HFFc6 (cell line): ENCODE measurements around the gene FOXQ1. TPM values are rescaled to one million over a fixed set of nuclear protein-coding genes. Genes with fewer than 3 reads are reported as not detected.

ENCODE experiments used
- DNase-seq: peaks from one replicate; pipeline ENCODE4 v3.0.0-alpha.2; 2018
- H3K27ac Mint-ChIP-seq: 2 replicates; pipeline ENCODE4 v1.8.0; 2020; ENCODE audit warnings: mild to moderate bottlenecking, mixed read lengths
- H3K27me3 Mint-ChIP-seq: 2 replicates; pipeline ENCODE4 v1.8.0; 2021; ENCODE audit warnings: mild to moderate bottlenecking, moderate library complexity, mixed read lengths; ENCODE audit not compliant: insufficient read depth
- H3K36me3 Mint-ChIP-seq: 2 replicates; pipeline ENCODE4 v1.8.0; 2021; ENCODE audit warnings: low read depth, mixed read lengths
- H3K4me1 Mint-ChIP-seq: 2 replicates; pipeline ENCODE4 v1.8.0; 2020; ENCODE audit warnings: low read depth, mixed read lengths
- H3K4me3 Mint-ChIP-seq: 2 replicates; pipeline ENCODE4 v1.8.0; 2020; ENCODE audit warnings: mild to moderate bottlenecking, moderate library complexity, mixed read lengths
- H3K9me3 Mint-ChIP-seq: 2 replicates; pipeline ENCODE4 v1.8.0; 2020; ENCODE audit warnings: mild to moderate bottlenecking, mixed read lengths
- total RNA-seq, 6 experiments: library from RNA; stranded (reverse); fragmentation: NEBNext Ultra II Directional; extraction: Animal tissue kit (Norgen Biotek cat#: 25700); gene quantifications; 2 replicates in 1 of 6; 3 replicates in 5 of 6; pipeline ENCODE4 v1.2.3, GENCODE V29; 2021
- TF ChIP-seq, protein P1 (sequence below): fragments of 200-600 bp; sonication (generic); IDR thresholded peaks from 2 replicates; pipeline ENCODE4 v1.5.0; 2021; ENCODE audit warnings: antibody characterized with exemption, mild to moderate bottlenecking

Gene FOXQ1
- total RNA-seq, 6 experiments from 2014 or later = 0.74 to 3.2 (median 2.7) TPM

DNA sequence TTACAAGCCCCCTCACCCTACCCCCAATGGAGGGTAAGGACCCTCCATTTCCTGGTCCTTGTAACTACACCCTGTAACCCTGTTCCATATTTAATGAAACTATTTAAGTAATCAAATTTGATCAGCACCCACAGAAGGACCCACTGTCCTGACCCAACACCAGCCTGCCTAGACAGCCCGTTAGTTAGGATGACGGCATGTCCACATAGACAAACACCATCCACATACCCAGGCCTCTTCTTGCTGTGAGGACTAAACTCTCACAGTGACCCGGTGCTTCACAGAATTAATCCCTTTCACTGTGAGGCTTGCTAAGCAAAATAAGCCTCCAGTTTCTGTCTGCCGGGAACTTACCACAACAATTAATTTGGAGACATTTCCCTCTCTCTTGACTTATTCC lies 32.8 kb upstream of the FOXQ1 start:
- peaks cover 7% of the 10 kb centered on the region for H3K27me3 Mint-ChIP-seq
- no peak overlapping the region for H3K27ac Mint-ChIP-seq
- H3K4me1 Mint-ChIP-seq = no peaks in the 10 kb centered on the region

DNA sequence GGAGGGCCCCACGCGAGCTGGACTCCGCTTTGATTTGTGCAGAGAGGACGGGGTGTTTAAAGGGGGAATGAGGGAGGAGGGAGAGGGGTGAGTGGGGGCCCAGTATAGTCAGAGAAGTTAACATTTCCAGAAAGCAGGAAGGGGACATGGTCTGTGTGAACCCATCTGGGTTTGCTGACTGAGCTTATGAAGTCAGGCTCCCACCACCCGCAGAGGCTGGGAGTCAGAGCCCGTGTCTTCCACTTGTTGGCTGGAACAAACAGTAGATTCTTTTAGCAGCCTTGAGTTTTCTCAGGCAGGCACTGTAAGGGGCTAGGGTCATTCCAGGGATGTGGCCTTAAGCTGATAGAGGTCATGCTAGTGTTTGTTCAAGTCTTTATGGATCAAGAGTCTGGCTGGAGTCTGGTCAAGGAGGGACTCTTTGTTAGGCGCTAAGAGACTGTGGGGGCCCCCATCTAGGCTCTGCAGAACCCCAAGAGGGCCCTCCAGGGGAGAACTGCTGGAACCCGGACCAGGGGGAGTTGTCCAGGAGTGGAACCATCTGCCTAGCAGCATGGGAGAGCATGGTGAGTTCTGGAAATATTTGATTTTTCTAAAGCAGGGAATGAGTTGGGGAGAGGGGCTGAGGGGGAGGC lies 31.1 kb upstream of the FOXQ1 start:
- DNase-seq = no peak
- H3K4me3 Mint-ChIP-seq = no peak overlapping the region
- no peaks in the 10 kb centered on the region for H3K36me3 Mint-ChIP-seq
- peaks cover 13% of the 10 kb centered on the region for H3K4me1 Mint-ChIP-seq
- no peaks in the 10 kb centered on the region for H3K9me3 Mint-ChIP-seq
- TF ChIP-seq, protein P1, sequence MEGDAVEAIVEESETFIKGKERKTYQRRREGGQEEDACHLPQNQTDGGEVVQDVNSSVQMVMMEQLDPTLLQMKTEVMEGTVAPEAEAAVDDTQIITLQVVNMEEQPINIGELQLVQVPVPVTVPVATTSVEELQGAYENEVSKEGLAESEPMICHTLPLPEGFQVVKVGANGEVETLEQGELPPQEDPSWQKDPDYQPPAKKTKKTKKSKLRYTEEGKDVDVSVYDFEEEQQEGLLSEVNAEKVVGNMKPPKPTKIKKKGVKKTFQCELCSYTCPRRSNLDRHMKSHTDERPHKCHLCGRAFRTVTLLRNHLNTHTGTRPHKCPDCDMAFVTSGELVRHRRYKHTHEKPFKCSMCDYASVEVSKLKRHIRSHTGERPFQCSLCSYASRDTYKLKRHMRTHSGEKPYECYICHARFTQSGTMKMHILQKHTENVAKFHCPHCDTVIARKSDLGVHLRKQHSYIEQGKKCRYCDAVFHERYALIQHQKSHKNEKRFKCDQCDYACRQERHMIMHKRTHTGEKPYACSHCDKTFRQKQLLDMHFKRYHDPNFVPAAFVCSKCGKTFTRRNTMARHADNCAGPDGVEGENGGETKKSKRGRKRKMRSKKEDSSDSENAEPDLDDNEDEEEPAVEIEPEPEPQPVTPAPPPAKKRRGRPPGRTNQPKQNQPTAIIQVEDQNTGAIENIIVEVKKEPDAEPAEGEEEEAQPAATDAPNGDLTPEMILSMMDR = no peak
- H3K27me3 Mint-ChIP-seq = peaks cover 4% of the 10 kb centered on the region
- H3K27ac Mint-ChIP-seq = no peak overlapping the region

More for the DNA sequence above, 32.8 kb upstream of the FOXQ1 start:
- DNase-seq = no peak
- H3K36me3 Mint-ChIP-seq = peaks cover 5% of the 10 kb centered on the region; the same call in 1 of the 2 replicates
- H3K4me3 Mint-ChIP-seq = no peak overlapping the region
- H3K9me3 Mint-ChIP-seq = no peaks in the 10 kb centered on the region
- TF ChIP-seq, protein P1 = no peak

DNA sequence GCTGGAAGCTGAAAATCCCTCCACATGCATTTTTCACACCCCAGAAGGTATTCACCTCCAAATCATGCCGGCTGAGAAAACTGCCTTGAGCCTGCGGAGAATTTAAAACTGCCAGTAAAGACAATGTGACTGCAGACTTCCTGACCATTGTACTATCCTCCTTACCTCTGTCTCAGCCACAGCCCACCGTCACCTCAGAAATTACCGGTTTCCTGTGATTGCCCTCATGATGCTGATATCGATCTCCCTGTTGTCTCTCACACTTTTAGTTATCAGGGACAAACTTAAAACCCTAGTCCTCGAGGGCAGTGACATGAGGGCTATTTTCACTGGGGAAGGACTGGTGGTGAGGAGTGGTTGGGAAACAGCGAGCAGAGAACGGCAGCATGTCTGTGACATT lies 30.2 kb upstream of the FOXQ1 start:
- peaks cover 23% of the 10 kb centered on the region for H3K4me1 Mint-ChIP-seq
- no peaks in the 10 kb centered on the region for H3K36me3 Mint-ChIP-seq
- H3K27ac Mint-ChIP-seq = no peak overlapping the region
- TF ChIP-seq, protein P1 = no peak
- DNase-seq = no peak
- H3K4me3 Mint-ChIP-seq = no peak overlapping the region
- no peaks in the 10 kb centered on the region for H3K9me3 Mint-ChIP-seq
- peaks cover 1% of the 10 kb centered on the region; the same call in 1 of the 2 replicates for H3K27me3 Mint-ChIP-seq

DNA sequence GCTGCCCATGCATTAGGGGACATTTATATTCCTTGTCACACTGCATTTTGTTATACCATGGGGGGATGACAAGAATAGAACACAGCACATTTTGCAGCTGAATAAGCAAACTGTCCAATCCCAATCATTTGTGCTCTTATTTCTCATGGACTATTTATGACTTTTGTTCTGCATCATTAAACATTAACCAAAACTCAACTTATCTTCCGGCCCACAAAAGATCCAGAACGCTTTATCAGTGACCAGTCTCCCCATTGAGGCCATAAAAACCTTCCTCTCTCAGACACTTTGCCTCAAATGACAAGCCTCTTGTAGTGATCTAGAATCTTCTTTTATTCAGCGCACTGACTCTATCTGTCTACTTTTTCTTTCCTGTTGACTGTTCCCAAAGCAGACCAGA lies 28.4 kb upstream of the FOXQ1 start:
- TF ChIP-seq, protein P1 = no peak
- peaks cover 40% of the 10 kb centered on the region for H3K4me1 Mint-ChIP-seq
- no peaks in the 10 kb centered on the region for H3K36me3 Mint-ChIP-seq
- no peaks in the 10 kb centered on the region for H3K9me3 Mint-ChIP-seq
- no peak for DNase-seq
- H3K27me3 Mint-ChIP-seq = peaks cover 1% of the 10 kb centered on the region; the same call in 1 of the 2 replicates
- no peak overlapping the region for H3K4me3 Mint-ChIP-seq
- no peak overlapping the region for H3K27ac Mint-ChIP-seq

DNA sequence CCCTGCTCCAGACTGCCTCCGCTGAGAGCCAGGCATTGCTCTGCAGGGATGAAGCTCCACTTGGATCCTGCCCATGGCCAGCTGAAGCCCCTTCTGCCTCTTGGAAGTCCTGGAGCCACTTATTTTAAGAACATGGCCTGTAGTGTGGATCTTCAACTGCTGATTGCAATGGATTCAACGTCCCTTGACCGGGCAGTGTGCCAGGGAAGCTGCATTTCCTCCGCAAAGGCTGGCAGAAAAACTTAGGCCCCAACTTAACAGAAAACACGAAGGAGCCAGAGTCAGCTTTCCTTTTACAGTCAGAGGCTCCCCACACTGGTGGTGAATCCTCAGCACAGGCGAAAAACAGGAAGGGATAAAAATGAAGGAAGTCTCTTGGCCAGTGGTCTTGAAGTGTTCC lies 26.3 kb upstream of the FOXQ1 start:
- Mint-ChIP-seq H3K4me1 (peaks cover 45% of the 10 kb centered on the region), H3K36me3 (no peaks in the 10 kb centered on the region), H3K27me3 (peaks cover 1% of the 10 kb centered on the region; the same call in 1 of the 2 replicates), H3K4me3 (peak overlapping the region; percentile 55), H3K9me3 (no peaks in the 10 kb centered on the region), H3K27ac (peak overlapping the region; percentile 87)
- TF ChIP-seq, protein P1 = 0 out of 2 replicates have a peak, but pooled peaks have one; percentile 33
- no peak for DNase-seq
